HG03558 (cell line): ENCODE data around the gene TOMT.

ENCODE experiments used
- ATAC-seq: cut with Tn5 transposase; IDR thresholded peaks from one replicate; pipeline ENCODE4 v1.9.1; 2021; ENCODE audit warnings: moderate number of reproducible peaks; ENCODE audit not compliant: unreplicated experiment; ENCODE audit errors: extremely low read depth

The TOMT gene

DNA sequence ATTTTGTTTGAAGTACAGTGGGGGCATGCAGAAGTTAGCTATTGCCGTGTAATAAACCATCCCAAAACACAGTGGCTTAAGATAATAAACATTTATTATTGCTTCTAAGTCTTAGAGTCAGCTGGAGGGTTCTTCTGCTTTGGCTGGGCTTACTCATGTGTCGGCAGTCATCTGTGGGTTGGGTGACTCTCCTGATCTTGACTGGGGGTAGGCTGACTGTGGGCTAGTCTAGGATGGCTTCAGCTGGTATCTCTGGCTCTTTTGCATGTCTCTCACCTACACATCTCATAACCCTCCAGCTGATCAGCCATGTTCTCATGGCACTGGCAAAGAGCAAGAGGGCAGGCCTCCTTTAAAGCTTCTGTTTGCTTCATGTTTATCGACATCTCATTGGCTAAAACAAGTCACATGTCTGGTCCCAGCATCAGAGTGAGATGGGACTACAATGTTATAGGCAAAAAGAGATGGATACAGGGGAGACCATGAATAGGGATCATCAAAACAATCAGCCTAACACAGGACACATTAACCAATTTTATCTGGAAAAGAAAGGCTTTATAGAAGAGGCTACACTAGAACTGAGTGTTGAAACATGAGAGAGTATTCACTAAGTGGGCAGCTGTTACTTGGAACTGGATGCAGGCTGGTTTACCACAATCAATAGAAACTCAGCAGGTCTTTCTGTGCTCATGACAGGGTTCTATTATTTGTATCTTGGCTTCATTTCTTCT, 19.9 kb upstream of the TOMT start:
- no peak for ATAC-seq

DNA sequence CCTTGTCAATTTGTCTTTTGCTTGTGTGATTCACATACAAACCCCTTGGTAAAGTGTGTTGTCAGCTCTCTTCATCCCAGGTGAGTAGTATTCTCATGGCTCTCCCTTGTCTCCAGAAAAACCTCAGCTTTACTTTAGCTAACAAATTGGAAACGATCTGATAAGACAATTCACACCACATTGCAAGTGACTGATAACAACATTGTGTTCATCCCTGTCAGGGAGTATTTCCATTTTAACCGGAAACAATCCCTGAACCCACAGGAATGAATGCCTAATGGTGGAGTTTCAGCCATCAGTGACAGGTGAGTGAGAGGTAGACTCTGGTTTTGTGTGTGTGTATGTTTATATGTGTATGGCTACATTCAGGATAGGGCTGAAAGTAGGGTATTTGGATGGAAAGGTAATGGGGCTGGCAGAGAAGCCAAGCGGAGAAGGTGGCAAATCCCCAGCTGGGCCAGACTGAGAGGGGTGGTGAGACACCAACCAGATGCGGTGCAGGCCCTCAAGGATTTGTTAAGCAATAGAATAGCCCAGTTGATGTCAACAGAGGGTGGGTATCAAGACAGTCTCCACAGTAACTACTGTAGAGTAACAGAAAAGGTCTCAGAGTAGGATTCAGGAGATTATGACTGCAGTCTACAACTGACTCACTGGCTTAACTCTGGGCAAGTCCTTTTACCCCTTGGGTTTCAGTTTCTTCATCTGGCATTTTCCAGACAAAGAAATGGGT, 17.5 kb upstream of the TOMT start:
- no peak for ATAC-seq

DNA sequence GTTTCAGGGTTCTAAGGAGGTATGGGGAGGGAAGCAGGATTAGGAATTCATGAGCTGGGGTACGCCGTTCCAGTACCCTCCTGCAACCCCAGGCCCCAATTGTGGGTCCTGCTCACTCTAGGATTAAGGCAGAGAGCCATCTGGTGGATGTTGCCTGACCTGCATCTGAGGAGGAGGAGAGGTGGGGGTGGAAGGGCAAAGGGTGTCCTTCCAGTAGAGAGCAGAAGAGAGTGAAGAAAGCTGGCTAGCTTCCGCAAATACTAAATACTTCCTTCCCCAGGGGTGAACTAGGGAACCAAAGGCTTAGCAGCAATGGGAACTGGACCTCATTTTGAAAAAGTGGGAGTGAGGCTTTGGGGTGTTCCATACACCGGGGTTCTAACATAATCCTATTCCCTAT, 14.4 kb upstream of the TOMT start:
- ATAC-seq = no peak

DNA sequence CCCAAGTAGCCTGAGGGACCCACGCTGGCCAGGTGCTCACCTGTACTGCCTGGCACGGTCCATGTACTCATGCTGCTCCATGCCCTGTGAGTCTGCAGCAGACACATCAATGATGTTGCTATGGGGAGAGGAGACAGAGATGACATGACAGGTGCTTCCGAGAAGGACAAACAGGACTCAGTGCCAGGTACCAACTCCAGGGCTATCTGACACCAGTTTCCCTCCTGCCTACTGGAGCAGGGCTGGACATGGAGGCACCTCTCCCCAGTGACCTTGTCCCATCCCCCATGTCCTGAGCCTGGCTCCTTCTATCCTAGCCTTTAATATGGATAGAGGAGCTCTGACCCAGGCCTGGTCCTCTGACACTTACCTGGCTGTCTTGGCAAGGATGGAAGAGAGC, 7.0 kb upstream of the TOMT start:
- ATAC-seq = no peak

DNA sequence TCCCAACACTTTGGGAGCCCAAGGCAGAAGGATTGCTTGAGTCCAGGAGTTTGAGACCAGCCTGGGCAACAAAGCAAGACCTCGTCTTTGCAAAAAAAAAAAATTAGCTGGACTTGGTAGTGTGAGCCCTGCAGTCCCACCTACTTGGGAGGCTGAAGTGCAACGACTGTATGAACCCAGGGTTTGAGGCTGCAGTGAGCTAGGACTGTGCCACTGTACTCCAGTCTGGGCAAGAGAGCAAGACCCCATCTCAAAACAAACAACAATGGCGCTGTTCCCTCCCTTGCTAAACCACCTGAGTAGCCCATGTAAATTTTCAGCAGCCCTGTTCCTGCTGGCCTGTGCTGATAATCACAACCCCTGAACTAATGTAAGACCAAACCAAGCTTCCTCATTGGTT, 5.7 kb upstream of the TOMT start:
- no peak for ATAC-seq

DNA sequence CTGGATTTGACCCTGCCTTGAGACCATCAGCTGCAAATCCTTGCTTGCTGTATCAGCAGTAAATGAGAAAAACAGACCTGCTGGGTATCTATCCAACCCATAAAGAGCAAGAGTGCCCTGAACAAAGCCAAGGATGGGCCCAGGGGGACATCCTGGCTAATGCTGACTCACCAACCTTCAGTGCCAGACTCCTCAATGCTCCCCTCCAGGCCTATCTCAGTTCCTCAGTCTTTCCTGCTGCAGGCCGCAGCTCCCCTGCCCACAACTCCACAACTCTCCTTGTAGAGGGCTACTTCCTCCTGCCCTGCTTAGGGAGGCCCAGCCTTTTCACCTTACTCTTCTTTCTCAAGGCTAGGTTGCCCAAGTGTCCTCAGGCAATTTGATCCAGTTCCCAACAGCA, 5.3 kb upstream of the TOMT start:
- ATAC-seq = no peak

DNA sequence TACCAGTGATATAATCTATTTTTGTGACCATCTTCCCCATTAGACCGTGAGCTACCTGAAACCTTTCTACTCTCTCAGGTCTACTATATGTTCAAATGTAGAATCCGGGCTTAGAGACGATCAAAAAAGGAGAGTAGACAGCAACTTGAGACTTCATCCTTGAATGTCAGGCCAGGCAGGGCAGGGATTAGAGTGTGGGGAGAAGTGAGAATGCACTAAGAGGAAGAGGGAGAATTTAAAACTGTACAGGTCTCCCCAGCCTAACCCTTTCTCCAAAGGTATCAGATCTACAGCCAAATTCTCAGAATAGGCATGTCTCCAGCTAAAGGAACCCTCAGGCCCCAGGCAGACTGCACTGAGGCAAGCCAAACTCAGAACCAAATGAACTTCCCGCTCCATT, 3.6 kb upstream of the TOMT start:
- ATAC-seq = no peak

DNA sequence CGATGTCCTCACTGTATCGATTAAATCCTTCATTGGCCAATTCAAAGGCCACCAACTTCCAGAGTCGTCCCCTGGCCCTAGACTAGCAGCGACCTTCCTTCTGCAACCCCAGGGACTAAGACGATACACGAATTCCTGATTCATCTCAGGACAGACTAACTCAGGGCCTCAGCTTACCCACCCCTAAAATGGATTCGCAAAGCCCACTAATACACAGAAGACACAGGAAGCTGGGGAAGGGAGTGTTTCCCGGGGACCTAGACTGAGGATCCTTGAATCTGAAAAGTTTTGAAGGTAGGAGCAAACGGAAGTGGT, 3.1 kb upstream of the TOMT start:
- peak; percentile 8 for ATAC-seq

DNA sequence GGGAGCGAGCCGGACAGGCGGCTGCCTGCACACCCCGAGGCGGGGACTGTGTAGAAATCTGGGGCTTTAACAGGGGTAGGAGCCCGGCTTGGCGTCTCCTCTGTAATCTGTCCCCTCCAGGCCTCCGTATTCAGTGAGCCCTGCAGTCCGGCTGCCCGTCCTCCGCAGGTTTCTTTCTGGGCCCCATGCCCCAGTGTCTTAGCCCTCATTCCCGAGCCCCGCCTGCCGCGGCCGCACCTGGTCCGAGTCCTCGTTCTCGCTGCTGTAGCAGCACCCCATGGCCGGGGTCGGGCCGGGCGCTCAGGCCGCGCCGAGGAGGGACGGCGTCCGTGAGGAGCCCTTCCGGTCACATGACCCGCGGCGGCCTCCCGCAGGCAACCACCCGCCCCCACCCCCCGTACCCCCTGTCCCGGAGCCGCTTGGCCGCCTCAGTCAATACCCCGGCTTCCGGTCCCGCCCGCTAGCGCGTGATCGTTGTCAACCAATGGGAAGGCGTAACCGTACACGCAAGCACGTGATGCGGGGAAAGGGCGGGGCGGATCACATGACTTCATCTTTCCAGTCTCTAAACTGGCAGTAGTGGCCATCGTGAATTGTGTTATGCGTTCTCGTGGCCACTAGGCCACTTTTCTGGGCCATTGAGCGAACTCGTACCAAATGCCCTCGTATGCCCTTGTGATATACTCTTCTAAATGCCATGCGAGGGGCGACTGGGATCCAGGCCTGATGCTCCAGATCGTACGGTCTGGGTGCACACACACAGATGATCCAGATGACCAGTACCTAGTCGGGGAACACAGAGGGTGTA, 2.6 kb upstream of the TOMT start, which contains the start of gene LAMTOR1:
Gene LAMTOR1, minus strand, starts transcription at position 352 of the 808 bp plus-strand sequence. Its CDS starts 73 bp downstream, at position 279.
- peak; percentile 75 for ATAC-seq

DNA sequence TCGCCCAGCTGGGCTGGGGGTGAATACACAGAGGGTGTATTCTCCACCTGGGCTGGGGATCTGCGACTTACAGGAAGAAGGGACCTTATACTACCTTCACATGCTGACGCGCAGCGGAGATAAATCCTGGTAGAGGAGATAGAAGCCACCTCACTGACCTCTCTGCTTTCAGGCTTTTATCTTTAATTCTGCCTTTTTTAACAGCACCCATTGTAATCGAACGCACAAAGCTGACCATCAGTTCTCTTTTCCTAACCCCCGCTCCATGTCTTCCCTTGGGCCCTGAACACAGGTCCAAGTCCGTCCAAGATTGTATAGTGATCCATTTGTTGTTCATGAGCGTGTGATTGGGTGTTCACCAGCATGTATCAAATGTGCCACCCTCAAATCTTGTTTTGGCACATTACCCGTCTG, 2.0 kb upstream of the TOMT start:
- no peak for ATAC-seq

DNA sequence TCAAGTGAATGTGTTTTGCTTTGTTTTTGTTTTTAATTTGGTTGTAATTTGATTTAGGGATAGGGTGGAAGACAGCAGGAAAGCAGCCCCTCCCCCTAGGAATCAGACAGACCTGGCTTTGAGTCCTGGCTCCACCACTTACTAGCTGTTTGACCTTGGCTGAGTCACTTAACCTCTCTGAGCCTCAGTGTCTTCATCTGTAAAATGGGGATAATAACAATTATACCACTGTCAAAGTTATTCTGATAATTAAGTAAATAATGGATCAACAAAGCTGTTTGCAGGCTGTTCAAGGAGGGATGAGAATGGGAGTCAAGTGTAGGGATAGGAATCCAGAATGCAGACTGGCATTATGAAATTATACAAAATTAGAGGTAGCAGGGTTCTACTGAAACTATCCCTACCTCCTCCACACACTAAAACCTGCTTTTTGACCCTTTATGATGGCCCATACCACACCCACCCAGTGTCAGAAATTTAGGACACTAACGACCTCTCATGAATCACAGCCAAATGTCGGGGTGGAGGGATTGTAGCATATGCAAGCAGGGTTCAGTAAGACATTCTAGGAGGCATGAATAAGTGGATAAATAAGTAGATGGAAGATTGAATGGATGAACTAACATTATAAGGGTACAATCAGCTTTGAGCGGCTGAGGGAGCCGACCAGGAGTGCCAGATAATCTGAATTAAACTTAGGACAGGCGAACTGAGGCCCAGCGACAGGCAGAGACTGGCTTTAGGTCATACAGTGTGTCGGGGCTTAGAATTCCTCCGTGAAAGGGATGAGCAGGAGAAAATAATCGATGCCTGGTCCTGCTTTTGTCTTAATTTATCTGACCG, 5.8 kb downstream of the TOMT start:
- no peak for ATAC-seq

DNA sequence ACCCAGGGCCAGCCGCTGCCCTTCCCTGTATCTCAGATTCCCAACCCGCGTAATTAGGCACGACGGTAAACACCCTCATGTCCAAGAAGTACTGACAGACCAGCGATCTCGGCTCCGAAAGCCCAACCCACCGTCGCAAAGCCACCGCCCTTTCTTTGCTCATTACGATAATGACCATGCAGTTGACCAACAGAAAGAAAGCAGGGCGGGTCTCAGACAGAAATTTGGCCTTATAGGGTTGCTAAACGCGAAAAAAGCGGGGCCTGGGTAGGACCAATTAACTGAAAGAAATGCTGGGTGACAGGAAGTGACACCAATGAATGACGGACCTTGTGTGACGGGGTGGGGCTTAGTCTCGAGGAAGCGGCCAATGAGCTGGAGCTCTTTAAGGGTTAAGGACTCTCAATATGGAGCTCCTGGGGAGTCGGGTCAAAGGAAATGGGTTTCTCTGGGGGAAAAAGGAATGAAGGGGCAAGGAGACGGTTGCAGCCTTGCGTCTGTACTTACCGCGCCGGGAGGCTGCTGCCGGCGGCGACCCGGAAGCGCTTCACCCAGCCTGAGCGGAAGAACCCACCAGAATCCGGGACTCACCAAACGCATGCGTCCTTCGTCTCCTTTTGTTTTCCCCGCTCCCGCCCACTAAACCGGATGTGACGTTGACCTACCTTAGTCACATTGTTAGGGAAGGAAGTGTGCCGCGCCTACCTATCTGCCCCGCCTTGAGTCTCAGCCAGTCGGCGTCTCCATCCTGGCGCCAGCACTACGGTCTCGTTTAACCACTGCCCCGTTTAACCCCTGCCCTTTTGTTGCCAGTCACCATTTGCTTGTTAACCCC, 6.6 kb downstream of the TOMT start, which contains the start of gene ANAPC15:
Gene ANAPC15, minus strand, starts transcription at position 553 of the 835 bp plus-strand sequence. CDS start 1,419 bp downstream, outside the sequence.
- ATAC-seq = peak; percentile 62

DNA sequence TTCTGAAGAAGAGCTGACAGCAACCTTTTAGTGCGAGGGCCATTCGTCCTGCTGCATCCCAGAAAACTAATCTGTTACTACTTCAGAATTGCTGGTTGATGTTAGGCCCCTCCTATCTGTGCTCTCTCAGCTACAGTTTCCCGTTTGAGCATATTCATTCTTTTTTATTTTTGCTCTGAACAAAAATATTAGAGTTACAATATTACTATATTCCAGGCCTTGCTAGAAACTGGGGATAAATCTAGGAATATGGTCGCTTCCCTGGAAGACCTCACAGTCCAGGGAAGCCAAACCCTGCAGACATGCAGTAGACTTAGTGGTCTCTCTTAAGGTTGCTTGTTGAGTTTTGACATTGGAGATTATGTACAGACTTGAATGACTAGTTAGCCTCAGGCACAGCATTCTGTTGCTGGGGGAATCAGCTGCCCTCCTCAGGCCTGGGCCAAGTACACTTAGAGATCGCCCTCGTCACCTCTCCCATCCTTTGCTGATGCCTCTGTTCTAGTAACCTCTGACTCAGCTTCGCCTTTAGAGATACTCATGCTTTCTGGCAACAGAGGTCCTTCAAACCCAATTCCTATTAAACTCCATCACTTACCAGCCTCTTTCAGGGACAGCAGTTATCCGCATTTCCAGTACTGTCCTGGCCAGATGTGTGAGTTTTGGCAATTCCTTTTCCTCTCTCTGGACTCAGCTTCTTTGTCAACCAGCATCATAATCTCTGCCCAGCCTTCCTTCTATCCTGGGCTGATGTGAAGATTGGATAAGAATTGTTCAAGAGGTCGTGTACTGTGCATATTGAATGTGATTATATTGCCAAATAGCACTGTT, 7.5 kb downstream of the TOMT start:
- ATAC-seq = no peak

DNA sequence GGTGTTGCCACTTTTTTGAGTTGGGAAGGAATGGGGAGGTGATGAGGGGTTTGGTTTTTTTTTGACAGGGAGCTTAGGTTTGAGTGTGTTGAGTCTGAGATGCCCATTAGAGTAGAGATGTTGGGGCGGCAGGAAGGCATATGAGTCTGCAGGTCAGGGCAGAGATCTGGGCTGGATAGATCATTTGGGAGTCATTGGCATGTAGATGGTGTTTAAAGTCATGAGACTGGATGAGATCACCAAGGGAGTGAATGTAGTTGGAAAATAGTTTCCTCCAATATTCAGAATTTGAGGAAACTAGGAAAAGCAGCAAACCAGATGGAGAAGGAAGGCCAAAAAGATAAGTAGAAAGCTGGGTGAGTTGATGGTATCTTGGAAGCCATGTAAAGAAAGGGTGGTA, 8.8 kb downstream of the TOMT start:
- ATAC-seq = no peak

DNA sequence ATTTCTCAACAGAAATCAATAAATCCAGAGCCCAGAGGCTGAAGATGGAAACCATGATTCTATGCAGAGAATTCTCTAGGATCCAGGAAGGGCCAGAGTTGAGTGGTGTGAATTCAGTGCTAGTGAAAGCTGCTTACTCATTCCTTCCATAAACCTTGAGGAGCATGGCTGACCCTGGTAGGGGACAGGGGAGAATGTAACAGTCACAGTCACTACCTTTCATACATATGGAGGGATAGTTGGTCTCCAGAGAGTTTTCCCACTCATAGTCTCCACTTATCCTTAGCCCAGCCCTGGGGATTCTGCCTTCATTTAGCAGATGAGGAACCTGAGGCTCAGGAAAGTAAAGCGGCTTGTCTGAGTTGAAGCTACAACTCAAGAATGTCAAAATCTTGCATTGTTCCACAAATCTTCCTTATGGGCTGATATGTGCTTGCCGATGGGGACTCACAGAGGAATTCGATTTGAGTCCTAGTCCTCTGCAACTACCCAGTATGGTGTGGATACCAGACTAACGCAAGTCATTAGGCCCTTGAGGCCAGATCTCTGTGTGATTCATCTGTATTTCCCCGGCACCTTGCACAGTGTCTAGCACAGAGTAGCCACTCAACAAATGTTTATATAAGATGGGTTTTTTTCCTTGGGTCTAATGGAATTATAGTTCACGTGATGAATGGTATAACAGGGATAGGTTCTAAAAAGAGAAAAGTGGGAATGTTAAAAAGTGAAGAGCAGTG, 10.5 kb downstream of the TOMT start:
- no peak for ATAC-seq

DNA sequence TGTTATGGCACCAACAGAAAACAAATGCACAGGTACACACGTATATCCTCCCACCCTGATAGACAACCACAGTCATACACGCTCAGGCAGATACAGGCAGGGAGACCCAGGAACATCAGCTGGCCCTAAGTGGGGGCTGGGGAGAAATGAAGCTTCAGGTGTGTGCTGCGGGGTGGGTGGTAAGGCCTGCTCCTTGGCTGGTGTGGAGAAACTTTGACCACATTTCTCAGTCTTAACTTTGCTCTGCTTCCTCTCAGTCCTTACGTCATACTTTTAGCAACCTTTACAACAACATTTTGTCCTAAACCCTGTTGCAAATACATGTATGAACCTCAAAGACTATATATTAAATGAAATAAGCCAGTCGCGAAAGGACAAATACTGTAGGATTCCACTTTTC, 13.5 kb downstream of the TOMT start:
- no peak for ATAC-seq

DNA sequence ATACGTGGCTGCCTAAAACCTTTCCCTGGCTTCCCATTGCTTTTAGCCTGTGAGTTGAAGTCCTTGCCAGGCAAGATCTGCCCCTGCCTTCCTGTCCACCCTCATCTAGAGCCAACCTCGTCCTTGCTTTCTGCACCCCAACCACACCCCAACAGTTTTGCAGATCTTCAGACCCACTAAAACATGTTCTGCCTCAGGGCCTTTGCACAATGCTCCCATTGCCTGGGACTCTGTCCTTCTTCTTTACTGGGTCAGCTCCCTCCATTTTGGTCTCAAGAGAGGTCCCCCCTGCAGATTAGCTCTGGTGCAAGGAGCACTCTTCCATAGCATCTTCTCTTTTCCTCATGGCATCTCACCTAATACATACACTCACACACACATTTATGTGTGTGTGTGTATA, 15.2 kb downstream of the TOMT start:
- ATAC-seq = no peak

DNA sequence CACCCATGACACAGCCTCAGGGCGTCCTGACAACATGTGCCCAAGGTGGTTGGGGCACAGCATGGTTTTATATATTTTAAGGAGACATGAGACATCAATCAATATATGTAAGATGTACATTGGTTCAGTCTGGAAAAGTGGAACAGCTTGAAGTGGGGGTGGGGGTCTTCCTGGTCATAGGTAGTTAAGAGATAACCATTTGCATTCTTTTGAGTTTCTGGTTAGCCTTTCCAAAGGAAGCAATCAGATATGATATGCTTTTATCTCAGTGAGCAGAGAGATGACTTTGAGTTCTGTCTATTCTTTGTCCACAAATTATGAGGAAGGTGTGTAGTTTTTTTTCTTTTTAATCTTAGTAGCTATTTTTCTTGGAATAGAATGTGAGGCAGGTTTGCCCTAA, 16.9 kb downstream of the TOMT start:
- no peak for ATAC-seq
